K562 (cell line): ENCODE results near the gene AGAP3. TPM values are rescaled to one million over a fixed set of nuclear protein-coding genes. Genes with fewer than 3 reads are reported as not detected.

Experiments
- ARID4B ChIP-seq: sonication (generic); formaldehyde crosslinking; IDR thresholded peaks from 2 replicates; pipeline ENCODE4 v1.8.0; 2022; ENCODE audit warnings: mild to moderate bottlenecking, missing genetic modification reagents
- ARNT ChIP-seq, 2 experiments: fragments of 450-650 bp; IDR thresholded peaks; 2 replicates each; pipeline ENCODE4 v1.6.1; 2016; ENCODE audit warnings: mild to moderate bottlenecking in 1 of 2
- BCOR ChIP-seq: fragments of 450-650 bp; IDR thresholded peaks from 2 replicates; pipeline ENCODE4 v1.6.1; 2016
- HCFC1 ChIP-seq: IDR thresholded peaks from 2 replicates; pipeline ENCODE4 v1.6.1; 2012; ENCODE audit warnings: low read depth, low read length, improper control_type of control experiment
- PBX2 ChIP-seq, 2 experiments: IDR thresholded peaks in 1 of 2; conservative IDR thresholded peaks in 1 of 2; 2 replicates each; pipeline ENCODE4 v1.6.1; 2016; ENCODE audit warnings: low read depth in 2 of 2, mild to moderate bottlenecking in 1 of 2, missing compliant biosample characterization in 1 of 2, missing genetic modification characterization in 1 of 2, moderate library complexity in 1 of 2
- SLC30A9 ChIP-seq: fragments of 250-450 bp; sonication (Bioruptor Pico); IDR thresholded peaks from 2 replicates; pipeline ENCODE4 v1.8.0; 2022; ENCODE audit warnings: mild to moderate bottlenecking, moderate library complexity
- TBP ChIP-seq: optimal IDR thresholded peaks from 2 replicates; pipeline ENCODE3; 2011; ENCODE audit warnings: low read depth, low read length, improper control_type of control experiment
- THRAP3 ChIP-seq: fragments of 450-650 bp; IDR thresholded peaks from 2 replicates; pipeline ENCODE4 v1.6.1; 2016; ENCODE audit warnings: mild to moderate bottlenecking, inconsistent platforms, borderline replicate concordance
- TRIM25 ChIP-seq: fragments of 450-650 bp; IDR thresholded peaks from 2 replicates; pipeline ENCODE4 v1.7.0; 2016; ENCODE audit warnings: borderline replicate concordance
- ZKSCAN3 ChIP-seq: fragments of 250-450 bp; sonication (Bioruptor Pico); IDR thresholded peaks from 2 replicates; pipeline ENCODE4 v1.4.0; 2020
- ZMIZ1 ChIP-seq, 2 experiments: fragments of 150-350 bp in 1 of 2; IDR thresholded peaks; 2 replicates each; pipeline ENCODE4 v1.6.1; 2012 to 2016; ENCODE audit warnings: low read depth in 2 of 2, low read length in 2 of 2, mild to moderate bottlenecking in 1 of 2, moderate library complexity in 1 of 2
- ZNF143 ChIP-seq: sonication (generic); formaldehyde crosslinking; IDR thresholded peaks from 2 replicates; pipeline ENCODE4 v1.9.0; 2022; ENCODE audit warnings: mild to moderate bottlenecking, missing genetic modification reagents
- ZNF79 ChIP-seq: fragments of 250-450 bp; sonication (Bioruptor Pico); IDR thresholded peaks from 2 replicates; pipeline ENCODE4 v1.4.0; 2020; ENCODE audit warnings: low read depth, mild to moderate bottlenecking, moderate library complexity
- polyA plus RNA-seq, 8 experiments: library from polyadenylated mRNA; depleted of rRNA in 4 of 8; stranded (reverse) in 5 of 8; unstranded in 3 of 8; fragments of >200 nt; fragmentation: Nextera tagmentation in 2 of 8; fragmentation: Illumina TruSeq in 1 of 8; extraction: Ambion mirVana in 2 of 8; extraction: Trizol in 1 of 8; gene quantifications; 2 replicates each; pipeline versions ENCODE4 v1.2.1 to v1.2.3, GENCODE V29; 2011 to 2014; ENCODE audit warnings: inconsistent platforms in 1 of 8, missing spikeins in 1 of 8
- total RNA-seq, 7 experiments: library from RNA; depleted of rRNA in 6 of 7; stranded (reverse); fragments of >200 nt in 6 of 7; fragmentation: Illumina TruSeq in 2 of 7; extraction: Trizol in 2 of 7; gene quantifications; 2 replicates each; pipeline versions ENCODE4 v1.2.1 to v1.2.3, GENCODE V29; 2011 to 2021; ENCODE audit warnings: low replicate concordance in 1 of 7

Gene AGAP3
- total and polyA plus RNA-seq, 9 of the 15 experiments (the other 6 are each of a cell fraction or from before 2014, with no cell fraction given): 3.4 to 208 (median 62.2) TPM

- peak; percentile 86; the same call in 1 of the 2 replicates for TF ChIP-seq ARID4B (CRISPR knock-in tag)
- TF ChIP-seq PBX2 (CRISPR knock-in tag; IDR thresholded peaks at IDR 0.05; ENCODE audit: low read depth): no peak
- no peak for TF ChIP-seq PBX2 (tag; conservative IDR thresholded peaks at IDR 0.05; ENCODE audit: low read depth)
- no peak for TF ChIP-seq ARNT (IDR thresholded peaks at IDR 0.05)
- peak; percentile 90 for TF ChIP-seq ZNF143 (CRISPR knock-in tag)
- no peak for TF ChIP-seq ZNF79 (CRISPR knock-in tag)
- no peak for TF ChIP-seq SLC30A9 (CRISPR knock-in tag)
- no peak for TF ChIP-seq TRIM25
- TF ChIP-seq BCOR: 0 out of 2 replicates have a peak, but pooled peaks have one; percentile 4
- peak; percentile 22 for TF ChIP-seq TBP
- peak; percentile 93 for TF ChIP-seq HCFC1
- no peak for TF ChIP-seq THRAP3
- TF ChIP-seq ZMIZ1 (IDR thresholded peaks at IDR 0.05; ENCODE audit: low read depth in 2 of 2, low read length in 2 of 2): no peak
- TF ChIP-seq ZKSCAN3 (CRISPR knock-in tag): no peak
Observed at GRCh38 chr7:151083071-151083823, 3.0 kb upstream of the AGAP3 start, which contains the start of gene TMUB1 (continued).
